ENCODE results near the gene CHMP5. TPM values are rescaled to one million over a fixed set of nuclear protein-coding genes. Genes with fewer than 3 reads are reported as not detected.

The CHMP5 gene
- total RNA-seq, 1 experiment from 2014 or later: 53.4 TPM

GRCh38 chr9:33257276-33257675, 7.6 kb upstream of the CHMP5 start:
- no peaks in the 10 kb centered on the region for H3K9me2 ChIP-seq (replicated peaks; ENCODE audit: insufficient read depth, low read length)
- no peak overlapping the region for H2AFZ ChIP-seq (ENCODE audit: low read length)
- no peaks in the 10 kb centered on the region for H4K20me1 ChIP-seq (ENCODE audit: insufficient read depth, low read depth, low read length)
- no peaks in the 10 kb centered on the region for H3K27me3 ChIP-seq (ENCODE audit: low read length)
- H3K4me2 ChIP-seq (ENCODE audit: low read depth, low read length, poor library complexity, severe bottlenecking): no peak overlapping the region
- no peaks in the 10 kb centered on the region for H3K9me3 ChIP-seq (ENCODE audit: low read length)
- H3K36me3 ChIP-seq (ENCODE audit: insufficient read depth, low read length): peaks cover 64% of the 10 kb centered on the region
- peaks cover 27% of the 10 kb centered on the region for H3K79me2 ChIP-seq (ENCODE audit: low read length)
- no peak for DNase-seq
- H3K9ac ChIP-seq (ENCODE audit: low read length): no peak overlapping the region
- H3K4me3 ChIP-seq (ENCODE audit: low read length): no peak overlapping the region
- no peaks in the 10 kb centered on the region for H3K4me1 ChIP-seq (ENCODE audit: low read length)
- H3K27ac ChIP-seq (ENCODE audit: low read length): no peak overlapping the region

- H3K4me2 ChIP-seq (ENCODE audit: low read depth, low read length, poor library complexity, severe bottlenecking): no peak overlapping the region
- no peak overlapping the region for H3K4me3 ChIP-seq (ENCODE audit: low read length)
- no peak overlapping the region for H2AFZ ChIP-seq (ENCODE audit: low read length)
- H3K9ac ChIP-seq (ENCODE audit: low read length): no peak overlapping the region
- H3K27ac ChIP-seq (ENCODE audit: low read length): no peak overlapping the region
- H3K36me3 ChIP-seq (ENCODE audit: insufficient read depth, low read length): peaks cover 54% of the 10 kb centered on the region
- DNase-seq: no peak
- peaks cover 52% of the 10 kb centered on the region for H3K79me2 ChIP-seq (ENCODE audit: low read length)
- H3K9me2 ChIP-seq (replicated peaks; ENCODE audit: insufficient read depth, low read length): no peaks in the 10 kb centered on the region
- no peaks in the 10 kb centered on the region for H3K9me3 ChIP-seq (ENCODE audit: low read length)
- H3K4me1 ChIP-seq (ENCODE audit: low read length): peaks cover 9% of the 10 kb centered on the region
- no peaks in the 10 kb centered on the region for H3K27me3 ChIP-seq (ENCODE audit: low read length)
- peaks cover 5% of the 10 kb centered on the region; the same call in 1 of the 2 replicates for H4K20me1 ChIP-seq (ENCODE audit: insufficient read depth, low read depth, low read length)
Measured at GRCh38 chr9:33260372-33260771, 4.5 kb upstream of the CHMP5 start.

- Histone ChIP-seq H3K79me2 (ENCODE audit: low read length) (peaks cover 77% of the 10 kb centered on the region), H4K20me1 (ENCODE audit: insufficient read depth, low read depth, low read length) (peaks cover 5% of the 10 kb centered on the region; the same call in 1 of the 2 replicates), H3K27me3 (ENCODE audit: low read length) (no peaks in the 10 kb centered on the region), H3K27ac (ENCODE audit: low read length) (peak overlapping the region; percentile 42; the same call in 1 of the 2 replicates), H3K4me1 (ENCODE audit: low read length) (peaks cover 30% of the 10 kb centered on the region), H3K36me3 (ENCODE audit: insufficient read depth, low read length) (peaks cover 53% of the 10 kb centered on the region; the same call in 1 of the 2 replicates), H2AFZ (ENCODE audit: low read length) (peak overlapping the region; percentile 59; the same call in 1 of the 2 replicates), H3K9me3 (ENCODE audit: low read length) (no peaks in the 10 kb centered on the region), H3K9ac (ENCODE audit: low read length) (peak overlapping the region; percentile 93), H3K4me3 (ENCODE audit: low read length) (peak overlapping the region; percentile 86), H3K4me2 (ENCODE audit: low read depth, low read length, poor library complexity, severe bottlenecking) (peak overlapping the region; percentile 84), H3K9me2 (replicated peaks; ENCODE audit: insufficient read depth, low read length) (no peaks in the 10 kb centered on the region)
- peak; percentile 61 for DNase-seq
Measured at GRCh38 chr9:33263131-33264002, 1.5 kb upstream of the CHMP5 start.

GRCh38 chr9:33264003-33264472, 811 bp upstream of the CHMP5 start:
- Histone ChIP-seq H3K27ac (ENCODE audit: low read length) (peak overlapping the region; percentile 42), H3K9ac (ENCODE audit: low read length) (peak overlapping the region; percentile 93), H3K9me3 (ENCODE audit: low read length) (no peaks in the 10 kb centered on the region), H3K9me2 (replicated peaks; ENCODE audit: insufficient read depth, low read length) (no peaks in the 10 kb centered on the region), H2AFZ (ENCODE audit: low read length) (peak overlapping the region; percentile 59; the same call in 1 of the 2 replicates), H3K27me3 (ENCODE audit: low read length) (no peaks in the 10 kb centered on the region), H3K36me3 (ENCODE audit: insufficient read depth, low read length) (peaks cover 53% of the 10 kb centered on the region; the same call in 1 of the 2 replicates), H3K4me2 (ENCODE audit: low read depth, low read length, poor library complexity, severe bottlenecking) (peak overlapping the region; percentile 84), H4K20me1 (ENCODE audit: insufficient read depth, low read depth, low read length) (peaks cover 5% of the 10 kb centered on the region; the same call in 1 of the 2 replicates), H3K4me3 (ENCODE audit: low read length) (peak overlapping the region; percentile 86), H3K79me2 (ENCODE audit: low read length) (peaks cover 74% of the 10 kb centered on the region), H3K4me1 (ENCODE audit: low read length) (peaks cover 30% of the 10 kb centered on the region)
- peak; percentile 80 for DNase-seq

- Histone ChIP-seq H3K27ac (ENCODE audit: low read length) (no peak overlapping the region), H3K9ac (ENCODE audit: low read length) (peak overlapping the region; percentile 93), H3K4me1 (ENCODE audit: low read length) (peaks cover 30% of the 10 kb centered on the region), H3K9me2 (replicated peaks; ENCODE audit: insufficient read depth, low read length) (no peaks in the 10 kb centered on the region), H3K9me3 (ENCODE audit: low read length) (no peaks in the 10 kb centered on the region), H4K20me1 (ENCODE audit: insufficient read depth, low read depth, low read length) (peaks cover 5% of the 10 kb centered on the region; the same call in 1 of the 2 replicates), H3K79me2 (ENCODE audit: low read length) (peaks cover 66% of the 10 kb centered on the region), H3K36me3 (ENCODE audit: insufficient read depth, low read length) (peaks cover 44% of the 10 kb centered on the region; the same call in 1 of the 2 replicates), H3K4me2 (ENCODE audit: low read depth, low read length, poor library complexity, severe bottlenecking) (peak overlapping the region; percentile 89), H2AFZ (ENCODE audit: low read length) (no peak overlapping the region), H3K27me3 (ENCODE audit: low read length) (no peaks in the 10 kb centered on the region), H3K4me3 (ENCODE audit: low read length) (peak overlapping the region; percentile 86)
- DNase-seq: no peak
Measured at GRCh38 chr9:33265211-33265865, 489 bp downstream of the CHMP5 start.

GRCh38 chr9:33267151-33267767, 2.4 kb downstream of the CHMP5 start:
- Histone ChIP-seq H4K20me1 (ENCODE audit: insufficient read depth, low read depth, low read length) (peaks cover 5% of the 10 kb centered on the region; the same call in 1 of the 2 replicates), H3K4me3 (ENCODE audit: low read length) (no peak overlapping the region), H3K36me3 (ENCODE audit: insufficient read depth, low read length) (peaks cover 41% of the 10 kb centered on the region; the same call in 1 of the 2 replicates), H3K4me1 (ENCODE audit: low read length) (peaks cover 30% of the 10 kb centered on the region), H3K27me3 (ENCODE audit: low read length) (no peaks in the 10 kb centered on the region), H3K27ac (ENCODE audit: low read length) (no peak overlapping the region), H3K9me2 (replicated peaks; ENCODE audit: insufficient read depth, low read length) (no peaks in the 10 kb centered on the region), H3K9me3 (ENCODE audit: low read length) (no peaks in the 10 kb centered on the region), H3K9ac (ENCODE audit: low read length) (no peak overlapping the region; the same call in 1 of the 2 replicates), H2AFZ (ENCODE audit: low read length) (no peak overlapping the region), H3K4me2 (ENCODE audit: low read depth, low read length, poor library complexity, severe bottlenecking) (peak overlapping the region; percentile 89), H3K79me2 (ENCODE audit: low read length) (peaks cover 51% of the 10 kb centered on the region)
- no peak for DNase-seq

GRCh38 chr9:33270146-33270545, 5.3 kb downstream of the CHMP5 start:
- Histone ChIP-seq H3K4me1 (ENCODE audit: low read length) (peaks cover 21% of the 10 kb centered on the region), H3K9ac (ENCODE audit: low read length) (no peak overlapping the region), H3K27me3 (ENCODE audit: low read length) (no peaks in the 10 kb centered on the region), H3K79me2 (ENCODE audit: low read length) (peaks cover 36% of the 10 kb centered on the region), H3K4me2 (ENCODE audit: low read depth, low read length, poor library complexity, severe bottlenecking) (no peak overlapping the region), H3K9me3 (ENCODE audit: low read length) (no peaks in the 10 kb centered on the region), H4K20me1 (ENCODE audit: insufficient read depth, low read depth, low read length) (no peaks in the 10 kb centered on the region), H3K36me3 (ENCODE audit: insufficient read depth, low read length) (peaks cover 52% of the 10 kb centered on the region; the same call in 1 of the 2 replicates), H2AFZ (ENCODE audit: low read length) (no peak overlapping the region), H3K4me3 (ENCODE audit: low read length) (no peak overlapping the region), H3K27ac (ENCODE audit: low read length) (no peak overlapping the region), H3K9me2 (replicated peaks; ENCODE audit: insufficient read depth, low read length) (no peaks in the 10 kb centered on the region)
- no peak for DNase-seq

Measured in Karpas-422 (cell line).